ENCODE measurements around the gene CLBA1.

GRCh38 chr14:105014631-105015030 is 29.0 kb downstream of the CLBA1 start:
- TF ChIP-seq POLR2A (IDR thresholded peaks at IDR 0.05): no peak
- TF ChIP-seq CTCF (IDR thresholded peaks at IDR 0.05): no peak
